ENCODE measurements around the gene RICTOR.
"Not testable (repeated sequence)": the region's sequence is repeated elsewhere in the genome, so short reads cannot be mapped to it uniquely, and the experiment has no call there.

RICTOR gene

GRCh38 chr5:39055768-39056398, 18.3 kb downstream of the RICTOR start:
- peak in 1 of 2 experiments; percentile 8 for DNase-seq

GRCh38 chr5:39055027-39055767, 19.0 kb downstream of the RICTOR start:
- DNase-seq = no peak

GRCh38 chr5:39053189-39053588, 21.0 kb downstream of the RICTOR start:
- DNase-seq = no peak

DNA sequence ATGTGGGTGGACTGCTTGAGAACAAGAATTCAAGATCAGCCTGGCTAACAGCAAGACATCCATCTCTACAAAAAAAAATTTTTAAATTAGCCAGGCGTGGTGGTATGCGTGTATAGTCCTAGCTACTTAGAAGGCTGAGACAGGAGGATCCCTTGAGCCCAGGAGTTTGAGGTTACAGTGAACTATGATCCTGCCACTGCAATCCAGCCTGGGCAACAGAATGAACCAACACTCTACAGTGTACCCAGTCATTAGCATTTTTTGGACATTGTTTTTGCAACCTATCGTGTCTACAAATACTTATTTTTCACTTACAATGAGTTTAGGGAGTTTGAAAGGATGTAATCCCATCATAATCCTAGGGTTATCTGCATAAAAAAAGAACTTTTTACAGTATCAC, 22.1 kb downstream of the RICTOR start:
- no peak for DNase-seq

- DNase-seq = no peak
Observed at GRCh38 chr5:39049315-39049714, 24.9 kb downstream of the RICTOR start.

GRCh38 chr5:39040875-39041274, 33.3 kb downstream of the RICTOR start:
- peak in 1 of 2 experiments; percentile 39 for DNase-seq

DNA sequence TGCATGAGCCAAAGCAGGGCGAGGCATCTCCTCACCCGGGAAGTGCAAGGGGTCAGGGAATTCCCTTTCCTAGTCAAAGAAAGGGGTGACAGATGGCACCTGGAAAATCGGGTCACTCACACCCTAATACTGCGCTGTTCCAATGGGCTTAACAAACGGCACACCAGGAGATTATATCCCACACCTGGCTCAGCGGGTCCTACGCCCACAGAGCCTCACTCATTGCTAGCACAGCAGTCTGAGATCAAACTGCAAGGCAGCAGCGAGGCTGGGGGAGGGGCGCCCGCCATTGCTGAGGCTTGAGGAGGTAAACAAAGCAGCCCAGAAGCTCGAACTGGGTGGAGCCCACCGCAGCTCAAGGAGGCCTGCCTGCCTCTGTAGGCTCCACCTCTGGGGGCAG, 39.7 kb downstream of the RICTOR start:
- not testable (repeated sequence) for DNase-seq

- no peak for DNase-seq
Observed at GRCh38 chr5:39031041-39031440, 43.2 kb downstream of the RICTOR start.

DNA sequence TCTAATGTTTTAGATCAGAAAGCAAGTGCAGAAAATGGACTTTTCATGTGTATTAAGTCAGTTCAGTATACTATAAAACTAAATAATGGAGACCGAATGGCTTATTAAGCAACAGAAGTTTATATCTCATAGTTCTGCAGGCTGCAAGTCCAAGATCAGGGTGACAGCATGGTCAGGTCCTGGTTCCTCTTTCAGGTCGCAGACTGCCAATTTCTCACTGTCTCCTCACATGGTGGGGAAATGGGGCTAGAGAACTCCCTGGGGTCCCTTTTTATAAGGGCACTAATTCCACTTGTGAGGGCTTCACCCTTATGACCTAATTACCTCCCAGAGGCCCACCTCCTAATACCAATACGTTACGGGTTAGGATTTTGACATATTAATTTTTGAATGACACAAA, 48.7 kb downstream of the RICTOR start:
- no peak for DNase-seq

DNA sequence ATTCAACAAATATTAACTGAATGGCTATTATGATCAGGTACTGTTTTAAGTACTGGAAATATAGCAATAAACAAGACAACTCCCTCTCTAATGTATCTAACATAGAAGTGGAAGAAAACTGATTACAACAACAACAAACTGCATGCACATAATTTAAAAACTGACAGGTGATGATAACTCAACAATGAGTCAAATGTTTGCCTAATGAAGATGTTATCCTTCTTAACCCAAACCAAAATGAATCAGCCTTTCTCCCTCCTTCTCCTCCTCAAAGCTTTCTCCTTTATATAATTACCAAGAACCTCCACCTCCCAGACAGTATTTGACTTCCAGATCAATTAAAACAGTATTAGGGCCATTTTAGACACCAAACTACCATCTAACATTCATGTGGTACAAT, 49.3 kb downstream of the RICTOR start:
- DNase-seq = no peak

DNA sequence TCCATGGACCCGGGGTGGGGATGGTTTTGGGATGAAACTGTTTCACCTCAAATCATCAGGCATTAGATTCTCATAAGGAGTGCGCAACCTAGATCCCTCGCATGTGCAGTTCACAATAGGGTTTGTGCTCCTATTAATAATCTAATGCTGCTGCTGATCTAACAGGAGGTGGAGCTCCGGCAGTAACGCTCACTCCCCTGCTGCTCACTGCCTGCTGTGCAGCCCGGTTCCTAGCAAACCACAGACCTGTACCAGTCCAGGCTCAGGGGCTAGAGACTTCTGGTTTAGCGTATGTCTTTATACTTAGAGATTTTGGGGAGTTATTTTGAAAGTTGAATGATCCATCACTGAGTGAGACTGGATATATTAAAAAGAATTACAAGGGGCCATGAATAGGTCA, 50.2 kb downstream of the RICTOR start:
- no peak for DNase-seq

- no peak for DNase-seq
Observed at GRCh38 chr5:39023121-39023520, 51.1 kb downstream of the RICTOR start.

- DNase-seq = no peak
Observed at GRCh38 chr5:39022151-39022550, 52.0 kb downstream of the RICTOR start.

- no peak for DNase-seq
Observed at GRCh38 chr5:39021413-39021812, 52.8 kb downstream of the RICTOR start.

DNA sequence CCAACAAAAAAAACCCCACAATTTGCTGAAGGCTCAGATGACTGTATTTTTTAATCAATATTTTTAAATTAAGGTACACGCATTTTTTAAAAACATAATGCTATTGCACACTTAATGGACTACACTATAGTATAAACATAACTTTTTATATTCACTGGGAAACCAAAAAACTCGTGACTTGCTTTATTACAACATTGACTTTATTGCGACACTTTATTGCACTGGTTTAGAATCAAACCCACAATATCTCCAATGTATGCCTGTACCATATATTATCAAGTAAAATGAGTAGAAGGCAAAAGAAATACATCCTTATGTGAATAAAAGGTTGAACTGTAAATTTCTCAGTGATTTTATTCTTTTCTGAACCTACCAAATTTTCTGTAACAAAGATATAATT, 53.7 kb downstream of the RICTOR start:
- DNase-seq = no peak

- no peak for DNase-seq
Observed at GRCh38 chr5:39019254-39019653, 54.9 kb downstream of the RICTOR start.

DNA sequence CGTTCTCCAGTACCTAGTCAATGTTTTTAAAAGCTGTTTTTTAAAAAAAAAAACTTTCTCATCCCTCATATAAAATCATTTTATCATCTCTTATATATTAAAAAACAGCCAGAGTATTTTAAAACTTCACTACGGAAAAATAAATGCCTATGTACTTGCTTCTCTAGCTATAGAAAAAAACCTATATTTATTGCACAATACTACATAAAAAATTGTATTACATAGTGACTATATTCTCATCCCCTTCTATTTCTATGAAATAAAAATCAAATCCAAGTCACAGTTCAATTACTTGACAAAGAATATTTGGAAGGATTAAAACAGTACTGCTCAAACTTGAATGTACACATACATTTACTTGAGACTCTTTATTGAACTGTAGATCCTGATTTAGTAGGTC, 56.7 kb downstream of the RICTOR start:
- no peak for DNase-seq

DNA sequence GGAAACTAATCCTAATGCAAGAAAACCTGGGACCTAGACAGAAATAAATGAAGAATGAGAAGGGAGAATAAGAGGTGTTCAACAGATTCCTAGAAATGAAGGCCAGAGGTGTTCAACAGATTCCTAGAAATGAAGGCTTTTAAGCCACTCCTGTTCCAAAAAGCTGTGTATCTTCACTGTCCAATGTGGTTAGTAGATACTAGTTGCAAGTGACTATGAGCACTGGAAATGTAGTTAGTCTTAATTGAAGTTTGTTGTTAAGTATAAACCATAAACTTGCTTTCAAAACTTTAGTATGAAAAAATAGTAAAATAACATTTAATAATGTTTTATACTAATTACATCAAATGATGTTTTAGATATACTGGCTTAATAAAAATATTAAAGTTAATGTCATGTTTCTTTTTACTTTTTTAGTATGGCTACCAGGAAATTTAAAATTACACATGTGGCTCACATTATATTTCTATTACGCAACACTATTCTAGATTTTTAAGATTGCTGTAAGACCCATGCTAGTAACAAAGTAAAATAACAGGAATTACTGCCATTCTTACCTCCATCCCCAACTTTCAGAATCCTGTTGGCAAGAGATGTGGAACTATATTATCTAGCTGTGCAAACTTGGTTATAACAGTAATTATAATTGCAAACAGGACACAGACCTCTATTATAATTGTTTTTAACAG, 57.5 kb downstream of the RICTOR start:
- DNase-seq = no peak

GRCh38 chr5:39015743-39016586, 58.2 kb downstream of the RICTOR start:
- DNase-seq = no peak

- DNase-seq = no peak
Observed at GRCh38 chr5:39014561-39014960, 59.6 kb downstream of the RICTOR start.

DNA sequence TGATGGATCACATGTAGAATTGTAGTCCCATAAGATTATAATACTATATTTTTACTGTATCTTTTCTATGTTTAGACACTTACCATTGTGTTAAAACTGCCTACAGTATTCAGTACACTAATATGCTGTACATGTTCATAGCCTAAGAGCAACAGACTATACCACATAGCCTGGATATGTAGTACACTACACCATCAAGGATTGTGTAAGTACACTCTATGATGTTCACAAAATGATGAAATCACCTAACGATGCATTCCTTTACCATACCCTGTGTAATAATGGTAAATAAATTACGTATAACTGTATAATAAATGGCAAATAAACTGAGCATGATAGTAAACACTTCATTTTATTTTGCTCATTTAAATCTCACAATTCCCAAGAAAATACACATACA, 60.3 kb downstream of the RICTOR start:
- DNase-seq = no peak

DNA sequence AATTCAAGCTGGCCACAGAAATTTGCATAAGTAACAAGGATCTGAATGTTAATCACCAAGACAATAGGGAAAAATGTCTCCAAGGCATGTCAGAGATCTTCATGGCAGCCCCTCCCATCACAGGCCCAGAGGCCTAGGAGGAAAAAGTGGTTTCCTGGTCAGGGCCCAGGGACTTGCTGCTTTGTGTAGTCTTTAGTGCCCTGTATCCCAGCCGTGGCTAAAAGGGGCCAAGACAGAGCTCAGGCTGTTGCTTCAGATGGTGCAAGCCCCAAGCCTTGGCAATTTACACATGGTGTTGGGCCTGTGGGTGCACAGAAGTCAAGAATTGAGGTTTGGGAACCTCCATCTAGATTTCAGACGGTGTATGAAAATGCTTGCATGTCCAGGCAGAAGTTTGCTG, 63.2 kb downstream of the RICTOR start:
- DNase-seq = not testable (repeated sequence)

DNA sequence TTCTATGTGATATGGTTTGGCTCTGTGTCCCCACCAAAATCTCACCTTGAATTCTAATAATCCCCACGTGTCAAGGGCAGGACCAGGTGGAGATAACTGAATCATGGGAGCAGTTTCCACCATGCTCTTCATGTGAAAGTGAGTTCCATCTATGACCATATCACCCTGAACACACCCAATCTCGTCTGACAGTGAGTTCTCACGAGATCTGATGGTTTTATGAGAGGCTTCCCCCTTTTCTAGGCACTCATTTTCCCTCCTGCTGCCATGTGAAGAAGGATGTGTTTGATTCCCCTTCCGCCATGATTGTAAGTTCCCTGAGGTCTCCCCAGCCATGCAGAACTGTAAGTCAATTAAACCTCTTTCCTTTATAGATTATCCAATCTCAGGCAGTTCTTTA, 64.2 kb downstream of the RICTOR start:
- DNase-seq = no peak

All from SHP77 (cell line).